ENCODE data around the gene ZNF616.
A peak's percentile ranks its signal among the peaks of the same experiment; 100 is the strongest.
"Not testable (repeated sequence)": the region's sequence is repeated elsewhere in the genome, so short reads cannot be mapped to it uniquely, and the experiment has no call there.

ZNF616 gene

DNA sequence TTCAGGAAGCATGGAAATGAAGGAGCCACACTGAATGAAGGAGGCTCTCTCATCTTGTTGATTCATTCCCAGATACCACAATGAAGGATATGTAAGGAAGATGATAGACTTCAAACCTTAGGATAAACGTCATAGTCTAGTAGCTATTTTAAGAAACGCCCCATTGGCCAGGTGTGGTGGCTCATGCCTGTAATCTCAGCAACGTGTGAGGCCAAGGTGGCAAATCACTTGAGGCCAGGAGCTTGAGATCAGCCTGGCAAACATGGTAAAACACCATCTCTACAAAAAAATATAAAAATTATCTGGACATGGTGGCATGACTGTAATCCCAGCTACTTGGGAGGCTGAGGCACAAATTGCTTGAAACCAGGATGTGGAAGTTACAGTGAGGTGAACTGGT, 27.1 kb downstream of the ZNF616 start:
- no peak overlapping the region for H3K4me3 ChIP-seq (ENCODE audit: low read depth, low read length)
- TF ChIP-seq, protein P1, sequence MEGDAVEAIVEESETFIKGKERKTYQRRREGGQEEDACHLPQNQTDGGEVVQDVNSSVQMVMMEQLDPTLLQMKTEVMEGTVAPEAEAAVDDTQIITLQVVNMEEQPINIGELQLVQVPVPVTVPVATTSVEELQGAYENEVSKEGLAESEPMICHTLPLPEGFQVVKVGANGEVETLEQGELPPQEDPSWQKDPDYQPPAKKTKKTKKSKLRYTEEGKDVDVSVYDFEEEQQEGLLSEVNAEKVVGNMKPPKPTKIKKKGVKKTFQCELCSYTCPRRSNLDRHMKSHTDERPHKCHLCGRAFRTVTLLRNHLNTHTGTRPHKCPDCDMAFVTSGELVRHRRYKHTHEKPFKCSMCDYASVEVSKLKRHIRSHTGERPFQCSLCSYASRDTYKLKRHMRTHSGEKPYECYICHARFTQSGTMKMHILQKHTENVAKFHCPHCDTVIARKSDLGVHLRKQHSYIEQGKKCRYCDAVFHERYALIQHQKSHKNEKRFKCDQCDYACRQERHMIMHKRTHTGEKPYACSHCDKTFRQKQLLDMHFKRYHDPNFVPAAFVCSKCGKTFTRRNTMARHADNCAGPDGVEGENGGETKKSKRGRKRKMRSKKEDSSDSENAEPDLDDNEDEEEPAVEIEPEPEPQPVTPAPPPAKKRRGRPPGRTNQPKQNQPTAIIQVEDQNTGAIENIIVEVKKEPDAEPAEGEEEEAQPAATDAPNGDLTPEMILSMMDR (IDR thresholded peaks at IDR 0.05; ENCODE audit: low read depth, low read length, missing control alignments) = no peak
- no peak for DNase-seq (ENCODE audit: low read depth)

DNA sequence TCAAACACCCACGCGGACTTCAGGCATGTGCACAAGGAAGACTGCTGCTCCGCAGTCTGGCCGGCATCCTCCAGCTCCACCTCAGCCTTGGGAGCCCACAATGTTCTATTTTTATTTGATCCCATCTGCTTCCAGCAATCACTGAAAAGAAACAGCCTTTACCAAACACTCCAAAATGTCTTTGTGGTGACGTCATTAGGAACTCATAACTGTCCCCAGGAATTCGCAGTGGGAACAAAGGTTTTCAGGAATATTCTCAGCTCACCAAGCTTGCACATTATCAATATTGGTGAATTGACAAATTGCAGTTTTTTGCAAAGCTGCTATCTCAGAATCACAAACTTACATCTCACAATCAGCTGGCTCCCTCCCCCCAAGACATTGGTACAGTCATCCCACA, 29.0 kb downstream of the ZNF616 start:
- no peak overlapping the region for H3K4me3 ChIP-seq (ENCODE audit: low read depth, low read length)
- TF ChIP-seq, protein P1 (IDR thresholded peaks at IDR 0.05; ENCODE audit: low read depth, low read length, missing control alignments) = no peak

DNA sequence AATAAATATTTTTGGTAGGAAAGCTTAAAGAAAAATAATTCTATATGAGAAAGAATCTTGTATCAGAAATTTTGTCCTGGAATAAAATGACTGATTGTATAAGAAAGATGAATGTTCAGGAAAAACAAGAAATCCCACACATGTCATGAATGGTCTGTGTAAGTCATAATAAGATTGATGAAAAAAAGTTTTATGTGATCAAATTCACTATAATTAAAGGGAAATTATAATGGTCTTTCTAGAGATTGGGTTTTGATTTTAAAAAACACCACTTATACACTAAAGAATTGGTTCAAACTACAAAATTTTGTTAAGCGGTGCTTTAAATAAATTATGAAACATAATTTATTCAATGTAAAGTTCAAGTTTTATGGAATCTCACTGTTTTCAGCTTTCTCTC, 37.0 kb downstream of the ZNF616 start:
- TF ChIP-seq, protein P1 (IDR thresholded peaks at IDR 0.05; ENCODE audit: low read depth, low read length, missing control alignments) = no peak
- DNase-seq (ENCODE audit: low read depth) = no peak
- no peak overlapping the region for H3K4me3 ChIP-seq (ENCODE audit: low read depth, low read length)

More for the DNA sequence above, 29.0 kb downstream of the ZNF616 start:
- no peak for DNase-seq (ENCODE audit: low read depth)

DNA sequence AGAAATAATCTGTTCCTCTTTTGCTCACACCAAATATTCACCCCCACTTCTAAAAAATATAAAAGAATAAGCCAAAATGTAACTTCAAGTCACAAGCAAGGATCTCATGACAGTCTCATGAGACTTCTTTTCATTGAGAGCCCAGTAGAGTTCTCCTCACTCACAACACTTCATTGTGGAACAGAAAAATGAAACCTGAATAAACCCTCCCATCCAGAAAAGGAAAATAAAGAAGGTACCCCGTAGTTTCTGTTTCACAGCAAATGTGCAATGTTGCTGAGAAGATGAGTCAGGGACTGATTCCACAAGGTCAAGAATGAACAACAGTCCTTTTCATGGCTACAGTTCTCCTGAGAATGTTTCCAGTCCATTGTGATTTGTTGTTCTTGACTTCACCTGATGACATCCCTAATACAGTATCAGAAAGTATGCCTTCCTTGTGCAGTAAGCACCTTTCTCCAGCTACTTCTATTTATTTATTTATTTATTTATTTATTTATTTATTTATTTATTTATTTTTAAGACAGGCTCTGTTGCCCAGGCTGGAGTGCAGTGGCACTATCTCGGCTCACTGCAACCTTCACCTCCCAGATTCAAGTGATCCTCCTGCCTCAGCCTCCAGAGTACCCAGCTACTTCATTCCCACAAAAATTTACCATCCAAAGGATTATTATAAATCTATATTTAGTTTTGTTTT, 37.7 kb downstream of the ZNF616 start:
- no peak for DNase-seq (ENCODE audit: low read depth)
- TF ChIP-seq, protein P1 (IDR thresholded peaks at IDR 0.05; ENCODE audit: low read depth, low read length, missing control alignments) = no peak
- no peak overlapping the region for H3K4me3 ChIP-seq (ENCODE audit: low read depth, low read length)

DNA sequence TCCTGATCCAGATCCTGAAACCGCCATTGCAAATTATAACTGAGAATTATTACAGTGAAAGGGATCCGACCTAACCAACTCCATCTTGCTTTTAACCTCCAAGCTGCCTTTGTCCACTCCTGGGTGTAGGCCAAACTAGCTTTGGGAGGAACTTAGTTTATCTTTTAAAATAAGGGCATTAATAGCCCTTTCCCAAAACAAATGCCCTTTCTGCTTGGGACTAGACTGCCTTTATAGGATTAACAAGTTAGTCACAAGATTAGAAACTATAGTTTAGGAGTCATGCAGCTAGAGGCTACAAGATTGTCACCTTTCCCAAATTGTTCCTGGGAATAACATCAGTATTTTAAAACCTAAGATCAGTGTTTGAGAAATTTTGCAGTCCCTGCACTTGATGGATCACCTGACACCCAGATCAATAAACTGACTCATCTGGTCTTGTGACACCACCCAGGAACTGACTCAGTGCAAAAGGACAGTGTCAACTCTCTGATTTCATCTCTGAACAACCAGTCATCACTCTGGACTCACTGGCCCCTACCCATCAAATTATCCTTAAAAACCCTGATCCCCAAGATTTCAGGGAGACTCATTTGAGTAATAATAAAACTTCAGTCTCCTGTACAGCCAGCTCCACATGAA, 40.1 kb downstream of the ZNF616 start:
- no peak for DNase-seq (ENCODE audit: low read depth)
- no peak overlapping the region for H3K4me3 ChIP-seq (ENCODE audit: low read depth, low read length)
- TF ChIP-seq, protein P1 (IDR thresholded peaks at IDR 0.05; ENCODE audit: low read depth, low read length, missing control alignments) = no peak

DNA sequence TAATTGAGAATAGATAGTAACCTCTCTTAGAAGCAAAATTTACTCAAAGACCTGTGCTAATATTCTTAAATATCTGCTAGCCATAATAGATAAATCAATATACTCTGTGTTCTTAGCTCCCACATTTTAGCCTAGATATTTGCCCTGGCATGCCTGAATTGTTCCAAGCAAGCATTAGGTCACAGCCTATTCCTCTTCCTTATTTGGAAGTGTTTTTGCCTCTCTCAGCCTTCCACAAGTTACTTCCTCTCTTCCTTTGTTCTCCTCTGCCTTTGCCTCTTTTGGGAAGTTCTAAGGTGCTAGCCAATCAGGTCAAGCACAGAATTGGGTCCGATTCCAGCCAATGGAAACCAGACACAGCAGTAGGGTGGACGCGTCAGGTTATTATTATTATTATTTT, 43.3 kb downstream of the ZNF616 start:
- not testable (repeated sequence) for H3K4me3 ChIP-seq (ENCODE audit: low read depth, low read length); DNase-seq (ENCODE audit: low read depth)

DNA sequence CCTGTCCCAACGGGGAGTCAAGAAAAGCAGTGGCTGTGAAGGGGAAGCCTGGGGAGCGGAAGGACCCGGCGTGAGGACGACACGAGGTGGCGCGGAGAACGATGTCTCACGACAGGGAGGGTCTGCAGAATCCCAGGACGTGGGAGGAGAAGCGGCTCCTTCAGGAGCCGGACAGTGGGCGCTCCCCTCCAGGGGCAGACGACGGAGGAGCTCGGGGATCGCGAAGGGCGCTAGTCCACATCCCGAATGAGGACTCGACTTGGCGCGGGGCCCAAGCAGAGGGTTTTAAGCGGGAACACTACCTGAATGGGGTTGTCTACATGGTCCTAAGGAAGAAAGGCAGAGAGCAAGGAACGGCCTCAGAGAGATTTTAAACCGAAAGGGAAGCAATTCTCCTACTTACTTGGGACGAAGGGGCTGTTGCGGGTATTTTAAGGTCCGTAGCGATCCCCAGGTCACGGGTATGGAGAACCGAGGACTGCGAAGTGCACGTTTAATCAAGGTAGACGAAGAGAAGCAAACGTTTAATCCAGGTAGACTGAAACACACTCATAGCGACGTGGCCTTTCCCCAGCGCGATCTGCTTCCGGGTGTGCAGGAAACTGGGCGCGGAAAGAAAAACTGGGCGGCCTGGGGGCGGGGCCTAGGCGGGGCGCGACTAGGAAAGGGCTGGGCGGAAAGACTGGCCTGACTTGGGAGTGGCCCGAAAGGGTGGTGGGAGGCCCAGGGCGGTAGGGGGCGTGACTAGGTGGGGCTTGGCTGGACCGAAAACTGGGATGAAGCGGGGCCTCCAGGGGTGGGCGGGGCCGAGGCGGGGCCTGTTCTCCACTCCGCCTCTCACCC, 44.3 kb downstream of the ZNF616 start, which contains the start of gene ZNF841:
Gene ZNF841, minus strand, starts transcription at position 594 of the 843 bp plus-strand sequence. CDS start 10,964 bp downstream, outside the sequence.
- peak within 1 kb of the TSS; percentile 42 for H3K4me3 ChIP-seq (ENCODE audit: low read depth, low read length)
- TF ChIP-seq, protein P1 (IDR thresholded peaks at IDR 0.05; ENCODE audit: low read depth, low read length, missing control alignments) = no peak

More for the DNA sequence above, 44.3 kb downstream of the ZNF616 start, which contains the start of gene ZNF841:
- peak; percentile 40 for DNase-seq (ENCODE audit: low read depth)

Data from GM12864 (cell line).